Panc1 (cell line): ENCODE measurements around the gene SYT8. TPM values are rescaled to one million over a fixed set of nuclear protein-coding genes. Genes with fewer than 3 reads are reported as not detected.

Experiments used
- ATAC-seq: fragments of 200-7000 bp; cut with Tn5 transposase; 2 replicates; pipeline ENCODE4 v1.9.1; 2020; ENCODE audit warnings: mild to moderate bottlenecking, moderate library complexity
- BruUV-seq: library from RNA; stranded (reverse); fragments of 400-500 nt; replicated peaks from 2 replicates; lab custom pipeline; 2021; lab: Mats Ljungman, UMichigan
- CTCF ChIA-PET: fragments of 300-600 bp; sonication (Branson Sonifier 250); formaldehyde crosslinking; loops from one replicate; lab custom pipeline; 2022; ENCODE audit warnings: antibody characterized with exemption; lab: Charles Lee
- POLR2A ChIA-PET: fragments of 300-600 bp; sonication (Branson Sonifier 250); formaldehyde crosslinking; loops from one replicate; lab custom pipeline; 2022; ENCODE audit warnings: antibody characterized with exemption; lab: Charles Lee
- DNase-seq: peaks from one replicate; pipeline ENCODE4 v3.0.0-alpha.2; 2010; ENCODE audit warnings: low read depth, low spot score
- H3K27ac ChIP-seq: 2 replicates; pipeline ENCODE4 v1.5.1; 2011; ENCODE audit warnings: mild to moderate bottlenecking, low read length, inconsistent platforms
- H3K27me3 ChIP-seq: fragments of 200-500 bp; sonication (Bioruptor generic); 2 replicates; pipeline ENCODE4 v1.6.0; 2014; ENCODE audit warnings: low read length, inconsistent platforms; ENCODE audit not compliant: control insufficient read depth, insufficient read depth
- H3K36me3 ChIP-seq: fragments of 200-500 bp; sonication (Bioruptor generic); 2 replicates; pipeline ENCODE4 v1.5.1; 2014; ENCODE audit warnings: inconsistent platforms, mild to moderate bottlenecking, low read length, moderate library complexity; ENCODE audit not compliant: control insufficient read depth, insufficient read depth
- H3K4me1 ChIP-seq: 2 replicates; pipeline ENCODE4 v1.5.1; 2011; ENCODE audit warnings: inconsistent platforms, mild to moderate bottlenecking, low read length, moderate library complexity; ENCODE audit not compliant: control insufficient read depth, insufficient read depth
- H3K4me3 ChIP-seq, 2 experiments: 2 replicates each; pipeline ENCODE4 v1.5.1; 2011 to 2012; ENCODE audit warnings: low read depth in 2 of 2, low read length in 2 of 2, mild to moderate bottlenecking in 2 of 2, inconsistent platforms in 1 of 2, moderate library complexity in 1 of 2
- H3K9me3 ChIP-seq: fragments of 200-500 bp; sonication (Bioruptor generic); 2 replicates; pipeline ENCODE4 v1.5.1; 2014; ENCODE audit warnings: low read depth, mild to moderate bottlenecking, inconsistent platforms, low read length, moderate library complexity; ENCODE audit not compliant: control insufficient read depth, insufficient read depth
- CTCF ChIP-seq: fragments of 450-650 bp; IDR thresholded peaks from 2 replicates; pipeline ENCODE4 v1.5.1; 2017; ENCODE audit warnings: mild to moderate bottlenecking
- REST ChIP-seq, 2 experiments: IDR thresholded peaks; 2 replicates each; pipeline ENCODE4 v1.6.1; 2011 to 2012; ENCODE audit warnings: low read depth in 2 of 2, control low read depth in 1 of 2, low read length in 1 of 2, mild to moderate bottlenecking in 1 of 2, moderate library complexity in 1 of 2; ENCODE audit not compliant: insufficient read depth in 1 of 2
- in situ Hi-C: cut with HindIII; loops from 2 replicates; pipeline ENCODE4 v1.10.0; 2016; ENCODE audit warnings: low sequenced_read_pairs, low pct_unique_long_range_greater_than_20kb
- intact Hi-C: fragments of 100-400 bp; cut with micrococcal nuclease; formaldehyde crosslinking; loops from one replicate; pipeline ENCODE4 v1.10.0; 2022; ENCODE audit not compliant: unreplicated experiment
- total RNA-seq: library from RNA; stranded (reverse); gene quantifications from one replicate; pipeline ENCODE4 v1.2.1, GENCODE V29; 2021; ENCODE audit not compliant: unreplicated experiment

SYT8 gene
- total RNA-seq, 1 experiment from 2014 or later = 3.5 TPM

- H3K27ac ChIP-seq = no peak overlapping the region
- ChIA-PET POLR2A (no interaction called here), CTCF (interaction anchor here (0.7 to 1.6 kb wide), 6 partner anchors 16 to 315 kb away, joined by 3 to 12 read pairs (median 5); partner anchors contain the start of gene H19)
- no TSS peak for BruUV-seq
- intact Hi-C loops (loop anchor here (1.0 kb wide), 1 partner anchor 32 kb away; no protein-coding TSS in a partner anchor), in situ Hi-C loops (no loop called here)
- H3K4me3 ChIP-seq = no peak overlapping the region
- no peaks in the 10 kb centered on the region for H3K27me3 ChIP-seq
- no peaks in the 10 kb centered on the region for H3K9me3 ChIP-seq
- peaks cover 42% of the 10 kb centered on the region for H3K4me1 ChIP-seq
- no peak for TF ChIP-seq REST (IDR thresholded peaks at IDR 0.05; ENCODE audit: insufficient read depth in 1 of 2, low read depth in 2 of 2, low read length in 1 of 2)
- TF ChIP-seq CTCF = peak; percentile 99
- ATAC-seq (peak; percentile 72), DNase-seq (no peak)
- no peaks in the 10 kb centered on the region for H3K36me3 ChIP-seq
Measured at GRCh38 chr11:1837171-1838076, 2.6 kb downstream of the SYT8 start.

- POLR2A ChIA-PET = no interaction called here
- no peak for DNase-seq
- Histone ChIP-seq H3K4me1 (peaks cover 35% of the 10 kb centered on the region), H3K27ac (no peak overlapping the region), H3K27me3 (no peaks in the 10 kb centered on the region), H3K4me3 (no peak overlapping the region), H3K36me3 (no peaks in the 10 kb centered on the region), H3K9me3 (no peaks in the 10 kb centered on the region)
- ATAC-seq = peak; percentile 2; the same call in 1 of the 2 replicates
- in situ Hi-C loops (no loop called here), intact Hi-C loops (no loop called here)
- BruUV-seq = no TSS peak
- peak; percentile 77; the same call in 1 of the 2 replicates for TF ChIP-seq CTCF
- TF ChIP-seq REST (IDR thresholded peaks at IDR 0.05; ENCODE audit: insufficient read depth in 1 of 2, low read depth in 2 of 2, low read length in 1 of 2) = no peak
- CTCF ChIA-PET = interaction anchor here (0.9 to 1.5 kb wide), 2 partner anchors 161 to 163 kb away, joined by 3 to 5 read pairs; no protein-coding TSS in a partner anchor
Measured at GRCh38 chr11:1838077-1838425, 3.3 kb downstream of the SYT8 start.
